Urinary bladder (tissue), 4 donors: ENCODE data around the gene YTHDF1. TPM values are rescaled to one million over a fixed set of nuclear protein-coding genes. Genes with fewer than 3 reads are reported as not detected.

ENCODE experiments used
- DNase-seq: peaks from one replicate; pipeline ENCODE4 v3.0.0-alpha.2; 2015; ENCODE audit errors: extremely low spot score
- H3K27ac ChIP-seq: one replicate; pipeline ENCODE4 v1.5.1; 2013; ENCODE audit warnings: low read depth, mild to moderate bottlenecking, moderate library complexity
- H3K36me3 ChIP-seq: one replicate; pipeline ENCODE4 v1.6.1; 2013; ENCODE audit warnings: mild to moderate bottlenecking, moderate library complexity; ENCODE audit not compliant: insufficient read depth
- H3K4me1 ChIP-seq: one replicate; pipeline ENCODE4 v1.6.1; 2013; ENCODE audit warnings: mild to moderate bottlenecking, moderate library complexity; ENCODE audit not compliant: insufficient read depth
- H3K4me3 ChIP-seq: one replicate; pipeline ENCODE4 v1.5.1; 2013; ENCODE audit warnings: low read depth, low read length
- WGBS: extraction: QIAGEN DNeasy Blood & Tissue Kit; methylation state at CpG from one replicate; pipeline ENCODE4 v1.1.7; 2013; 5-methylcytosine and 5-hydroxymethylcytosine counted together
- polyA plus RNA-seq: library from polyadenylated mRNA; stranded (reverse); fragments of 200-250 nt; gene quantifications from one replicate; pipeline ENCODE4 v1.2.3, GENCODE V29; 2013
- total RNA-seq: library from RNA; depleted of rRNA; stranded (reverse); fragments of >200 nt; gene quantifications from one replicate; pipeline ENCODE4 v1.2.3, GENCODE V29; 2014
- donor health status: healthy with polysubstance abuse.
- donor health status: healthy.

Gene YTHDF1
- 16.7 TPM for total RNA-seq
- 24.0 TPM for polyA plus RNA-seq

GRCh38 chr20:63216041-63216848 lies at the start of gene YTHDF1:
YTHDF1 (minus strand) TSS chr20:63216131; CDS start chr20:63215892, 239 bp downstream.
- Histone ChIP-seq H3K4me3 (peak within 1 kb of the TSS; percentile 99), H3K36me3 (no peaks in the 10 kb centered on the region), H3K27ac (peak within 1 kb of the TSS; percentile 61), H3K4me1 (peaks cover 1% of the 10 kb centered on the region)
- peak; percentile 81 for DNase-seq
- WGBS, result 1% methylated on average over 96 of the region's 96 CpGs

- H3K4me1 ChIP-seq, result no peaks in the 10 kb centered on the region
- no peak for DNase-seq
- 42% methylated on average over 14 of the region's 14 CpGs for WGBS
- no peaks in the 10 kb centered on the region for H3K36me3 ChIP-seq
- H3K27ac ChIP-seq, result no peak overlapping the region
- H3K4me3 ChIP-seq, result no peak overlapping the region
Measured at GRCh38 chr20:63264519-63264918, 48.6 kb upstream of the YTHDF1 start.

DNA sequence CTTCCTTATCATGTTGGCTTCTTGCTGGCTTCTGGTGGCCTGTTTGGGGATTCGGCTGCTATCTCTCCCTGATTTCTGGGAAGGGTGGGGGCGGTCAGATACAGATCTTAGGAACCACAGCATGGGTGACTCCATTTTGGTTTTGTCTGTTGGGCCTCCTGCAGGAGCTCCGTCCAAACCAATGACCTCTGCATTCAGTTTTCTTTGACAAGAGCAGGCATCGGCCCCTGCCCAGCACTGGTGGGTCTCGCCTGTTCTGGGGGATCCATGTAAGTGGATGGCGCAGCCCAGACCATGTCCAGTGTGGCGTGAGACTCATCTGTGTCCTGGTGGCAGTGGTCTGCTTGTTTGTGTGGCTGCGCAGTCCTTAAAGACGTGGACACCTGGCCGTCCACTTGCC lies 48.1 kb upstream of the YTHDF1 start:
- WGBS, result 87% methylated on average over 10 of the region's 10 CpGs
- DNase-seq, result no peak
- no peaks in the 10 kb centered on the region for H3K36me3 ChIP-seq

GRCh38 chr20:63262836-63263235 lies 46.9 kb upstream of the YTHDF1 start:
- Histone ChIP-seq H3K4me3 (no peak overlapping the region), H3K36me3 (no peaks in the 10 kb centered on the region), H3K27ac (no peak overlapping the region), H3K4me1 (no peaks in the 10 kb centered on the region)
- 89% methylated on average over 9 of the region's 9 CpGs for WGBS
- DNase-seq, result no peak

More for the DNA sequence above, 48.1 kb upstream of the YTHDF1 start:
- Histone ChIP-seq H3K27ac (no peak overlapping the region), H3K4me3 (no peak overlapping the region), H3K4me1 (no peaks in the 10 kb centered on the region)

- WGBS, result 51% methylated on average over 30 of the region's 30 CpGs
Measured at GRCh38 chr20:63261795-63262528, 46.0 kb upstream of the YTHDF1 start.

GRCh38 chr20:63261060-63261794 lies 45.3 kb upstream of the YTHDF1 start:
- Histone ChIP-seq H3K4me3 (no peak overlapping the region), H3K4me1 (no peaks in the 10 kb centered on the region), H3K36me3 (no peaks in the 10 kb centered on the region), H3K27ac (no peak overlapping the region)
- whole genome bisulfite sequencing, result 37% methylated on average over 25 of the region's 25 CpGs
- DNase-seq, result peak; percentile 45

More at GRCh38 chr20:63261795-63262528, 46.0 kb upstream of the YTHDF1 start:
- no peaks in the 10 kb centered on the region for H3K36me3 ChIP-seq
- H3K27ac ChIP-seq, result no peak overlapping the region
- DNase-seq, result no peak
- no peak overlapping the region for H3K4me3 ChIP-seq
- H3K4me1 ChIP-seq, result no peaks in the 10 kb centered on the region

GRCh38 chr20:63260521-63260920 lies 44.6 kb upstream of the YTHDF1 start:
- H3K27ac ChIP-seq, result no peak overlapping the region
- WGBS, result 83% methylated on average over 15 of the region's 15 CpGs
- H3K36me3 ChIP-seq, result no peaks in the 10 kb centered on the region
- no peak overlapping the region for H3K4me3 ChIP-seq
- DNase-seq, result no peak
- no peaks in the 10 kb centered on the region for H3K4me1 ChIP-seq

DNA sequence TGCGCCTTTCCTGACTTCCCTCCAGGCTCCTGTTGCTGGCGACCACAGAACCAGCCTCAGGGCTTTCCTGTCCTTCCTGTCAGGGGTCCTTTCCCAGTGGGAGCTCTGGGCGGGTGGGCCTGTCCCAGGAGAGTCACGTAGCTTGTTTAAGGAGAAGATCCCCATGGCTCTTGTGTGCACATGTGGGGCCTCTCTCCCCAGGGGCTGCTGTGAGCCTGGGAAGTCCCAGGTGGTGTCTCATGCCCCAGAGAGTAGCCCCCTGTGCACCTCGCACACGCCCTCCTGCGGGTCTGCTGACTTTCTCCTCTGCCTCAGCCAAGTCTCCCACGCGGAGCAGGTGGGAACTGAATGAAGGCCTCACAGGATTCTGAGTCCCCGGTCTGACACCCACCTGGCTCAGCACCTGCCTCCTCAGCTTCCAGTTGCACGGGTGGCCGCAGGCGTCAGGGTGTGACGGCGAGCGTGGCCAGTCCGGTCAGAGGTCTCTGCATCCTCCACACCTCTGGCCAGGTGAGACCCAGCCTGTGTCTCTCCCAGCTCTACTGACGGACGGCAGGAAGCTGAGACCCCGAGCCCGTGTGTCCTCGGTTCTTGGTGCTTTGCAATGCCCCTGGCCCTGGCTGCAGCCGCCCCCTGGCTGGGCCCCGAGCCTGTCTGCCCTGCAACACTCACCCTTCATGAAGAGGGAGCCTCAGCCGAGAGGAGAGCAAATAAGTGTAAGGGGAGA lies 44.0 kb upstream of the YTHDF1 start:
- 87% methylated on average over 25 of the region's 25 CpGs for WGBS
- Histone ChIP-seq H3K4me3 (no peak overlapping the region), H3K4me1 (no peaks in the 10 kb centered on the region), H3K36me3 (no peaks in the 10 kb centered on the region), H3K27ac (no peak overlapping the region)
- DNase-seq, result no peak

- WGBS, result 19% methylated on average over 8 of the region's 8 CpGs
- Histone ChIP-seq H3K27ac (no peak overlapping the region), H3K4me1 (peaks cover 3% of the 10 kb centered on the region), H3K4me3 (no peak overlapping the region), H3K36me3 (no peaks in the 10 kb centered on the region)
- peak; percentile 86 for DNase-seq
Measured at GRCh38 chr20:63258781-63259180, 42.9 kb upstream of the YTHDF1 start.

- no peak overlapping the region for H3K4me3 ChIP-seq
- no peak for DNase-seq
- H3K36me3 ChIP-seq, result no peaks in the 10 kb centered on the region
- WGBS, result 91% methylated on average over 13 of the region's 13 CpGs
- no peak overlapping the region for H3K27ac ChIP-seq
- peaks cover 3% of the 10 kb centered on the region for H3K4me1 ChIP-seq
Measured at GRCh38 chr20:63257629-63258028, 41.7 kb upstream of the YTHDF1 start.

DNA sequence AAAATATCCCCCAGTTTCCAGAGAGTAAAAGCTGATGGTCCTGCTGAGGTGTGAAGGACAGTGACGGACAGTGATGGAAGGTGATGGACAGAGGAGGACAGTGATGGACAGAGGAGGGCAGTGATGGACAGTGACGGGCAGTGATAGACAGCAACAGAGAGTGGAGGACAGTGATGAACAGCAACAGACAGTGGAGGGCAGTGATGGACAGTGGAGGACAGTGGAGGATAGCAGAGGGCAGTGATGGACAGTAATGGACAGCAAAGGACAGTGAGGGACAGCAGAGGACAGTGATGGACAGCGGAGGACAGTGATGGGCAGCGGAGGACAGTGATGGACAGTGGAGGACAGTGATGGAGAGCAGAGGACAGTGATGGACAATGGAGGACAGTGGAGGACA lies 41.0 kb upstream of the YTHDF1 start:
- WGBS, result 96% methylated on average over 4 of the region's 4 CpGs
- Histone ChIP-seq H3K4me3 (no peak overlapping the region), H3K4me1 (peaks cover 3% of the 10 kb centered on the region), H3K27ac (no peak overlapping the region), H3K36me3 (no peaks in the 10 kb centered on the region)
- DNase-seq, result no peak

DNA sequence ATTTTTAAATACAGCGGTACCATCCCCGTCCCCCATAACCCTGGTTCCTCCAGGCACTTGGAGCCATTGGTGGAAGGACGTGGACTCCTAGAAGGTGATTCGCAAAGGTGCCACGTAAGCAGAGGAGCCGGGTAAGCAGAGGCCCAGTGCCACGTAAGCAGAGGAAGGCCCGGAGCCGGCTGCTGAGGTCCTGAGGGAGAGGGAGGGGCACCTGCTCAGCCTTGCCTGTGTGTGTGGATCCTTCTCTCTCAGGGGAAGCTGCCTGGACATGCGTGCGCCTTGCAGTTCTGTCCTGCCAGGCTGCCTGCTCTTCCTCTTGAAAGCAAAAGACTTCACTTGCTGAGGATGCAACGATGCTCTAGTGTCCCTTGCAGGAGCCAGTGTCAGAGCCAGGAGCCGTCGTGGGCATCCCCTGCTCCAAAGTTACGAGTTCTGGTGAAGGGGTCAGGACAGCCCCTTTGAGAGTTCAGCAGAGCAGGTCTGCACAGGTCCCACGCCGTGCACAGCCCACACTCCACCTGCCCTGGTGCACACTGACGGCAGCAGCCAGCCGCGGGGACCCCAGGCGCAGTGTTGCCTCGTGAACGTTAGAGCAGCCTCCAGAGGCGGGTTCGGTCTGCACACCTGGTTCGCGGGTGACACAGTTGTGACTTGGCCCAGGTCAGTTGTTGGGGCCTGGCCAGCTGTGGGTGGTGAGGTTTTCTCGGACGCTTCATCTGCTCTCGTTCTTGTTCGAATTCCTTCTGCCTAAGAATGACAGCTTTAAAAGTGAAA lies 40.2 kb upstream of the YTHDF1 start:
- no peak for DNase-seq
- H3K27ac ChIP-seq, result no peak overlapping the region
- peaks cover 3% of the 10 kb centered on the region for H3K4me1 ChIP-seq
- H3K4me3 ChIP-seq, result no peak overlapping the region
- 70% methylated on average over 31 of the region's 31 CpGs for WGBS
- no peaks in the 10 kb centered on the region for H3K36me3 ChIP-seq
